Measurements from ENCODE around the gene TPRG1L. TPM values are rescaled to one million over a fixed set of nuclear protein-coding genes. Genes with fewer than 3 reads are reported as not detected.
A peak's percentile ranks its signal among the peaks of the same experiment; 100 is the strongest.

Gene TPRG1L
- total and polyA plus RNA-seq, 2 of the 4 experiments (the other 2 are of a cell fraction), result 25.3 to 39.5 TPM

- no peak overlapping the region for H4K5ac ChIP-seq (ENCODE audit: low read depth, low read length)
- no peak overlapping the region for H4K91ac ChIP-seq (ENCODE audit: insufficient read depth, low read depth, low read length)
- H3K27me3 ChIP-seq (ENCODE audit: control insufficient read depth, insufficient read depth, low read length), result peaks cover 21% of the 10 kb centered on the region
- no peaks in the 10 kb centered on the region for H3K36me3 ChIP-seq (ENCODE audit: control insufficient read depth, insufficient read depth, low read length)
- no peaks in the 10 kb centered on the region for H4K20me1 ChIP-seq (ENCODE audit: insufficient read depth, low read length)
- peak overlapping the region; percentile 21 for H2AFZ ChIP-seq (replicated peaks; ENCODE audit: low read length, poor library complexity)
- no peak overlapping the region for H3K27ac ChIP-seq (ENCODE audit: insufficient read depth, low read length)
- H2BK120ac ChIP-seq (ENCODE audit: low read depth, low read length), result no peak overlapping the region
- no peaks in the 10 kb centered on the region for H3K4me1 ChIP-seq (ENCODE audit: control insufficient read depth, insufficient read depth, low read length)
- H2BK15ac ChIP-seq (ENCODE audit: low read depth, low read length), result no peak overlapping the region
- H3K4me3 ChIP-seq (ENCODE audit: insufficient read depth, low read depth, low read length), result no peak overlapping the region
- no peak overlapping the region for H3K4ac ChIP-seq (ENCODE audit: low read depth, low read length)
- no peak overlapping the region for H3K4me2 ChIP-seq (ENCODE audit: low read depth, low read length)
- H2BK20ac ChIP-seq (ENCODE audit: low read depth, low read length), result no peak overlapping the region
- TF ChIP-seq MAZ (IDR thresholded peaks at IDR 0.05; ENCODE audit: borderline replicate concordance, low read depth, low read length) (no peak), RCOR1 (IDR thresholded peaks at IDR 0.05; ENCODE audit: insufficient replicate concordance, low read length) (no peak), BHLHE40 (IDR thresholded peaks at IDR 0.05; ENCODE audit: low read depth, low read length) (no peak), CTCF (conservative IDR thresholded peaks at IDR 0.05; ENCODE audit: low read depth, low read length) (no peak), MXI1 (IDR thresholded peaks at IDR 0.05; ENCODE audit: borderline replicate concordance, low read depth, low read length) (no peak), NFE2L2 (IDR thresholded peaks at IDR 0.05; ENCODE audit: low read depth, low read length) (no peak), RAD21 (IDR thresholded peaks at IDR 0.05; ENCODE audit: low read length) (no peak), ELK1 (IDR thresholded peaks at IDR 0.05; ENCODE audit: borderline replicate concordance, low read depth, low read length) (no peak)
- no peak overlapping the region for H3K23ac ChIP-seq (ENCODE audit: low read depth, low read length)
- no peak overlapping the region for H2BK5ac ChIP-seq (ENCODE audit: low read depth, low read length, poor library complexity, severe bottlenecking)
- no peak overlapping the region for H3K18ac ChIP-seq (ENCODE audit: low read depth, low read length)
- H3K9ac ChIP-seq (ENCODE audit: low read depth, low read length), result no peak overlapping the region
- no peaks in the 10 kb centered on the region for H3K79me1 ChIP-seq (ENCODE audit: low read depth in 1 of 2, low read length in 2 of 2)
- H3K9me1 ChIP-seq (ENCODE audit: insufficient read depth, low read length), result no peaks in the 10 kb centered on the region
- dilution Hi-C loops (cut with HindIII; ENCODE audit: low sequenced_read_pairs, unreplicated experiment), result no loop called here
- H3K9me3 ChIP-seq (ENCODE audit: control insufficient read depth, insufficient read depth, low read length), result no peaks in the 10 kb centered on the region
- ATAC-seq (ENCODE audit: low read depth) (no peak), DNase-seq (no peak)
- POLR2A ChIA-PET (ENCODE audit: unreplicated experiment), result no interaction called here
- intact Hi-C loops (cut with micrococcal nuclease), result no loop called here
- WGBS, 2 experiments (ENCODE audit: extremely low coverage in 2 of 2, insufficient read length in 1 of 2), result no CpG with 5 or more reads among the region's 14 CpGs
- H2AK9ac ChIP-seq (replicated peaks; ENCODE audit: low read depth, low read length, poor library complexity), result no peak overlapping the region
- H3K14ac ChIP-seq (replicated peaks; ENCODE audit: low read depth, low read length), result no peak overlapping the region
- no peak overlapping the region for H2AK5ac ChIP-seq (ENCODE audit: low read depth, low read length)
- no TSS peak for BruUV-seq (replicated peaks)
- H3K56ac ChIP-seq (ENCODE audit: extremely low read depth, insufficient read depth, low read length), result no peak overlapping the region
- CTCF ChIA-PET, result no interaction called here
- no peak overlapping the region for H4K8ac ChIP-seq (ENCODE audit: low read depth in 2 of 2, low read length in 2 of 2)
- in situ Hi-C loops (cut with MboI; ENCODE audit: low sequenced_read_pairs), result no loop called here
Measured at GRCh38 chr1:3663999-3664699, 39.3 kb downstream of the TPRG1L start.

All from IMR-90 (cell line).